ENCODE data around the gene PCYT2. TPM values are rescaled to one million over a fixed set of nuclear protein-coding genes. Genes with fewer than 3 reads are reported as not detected.

PCYT2 gene
- total RNA-seq, 4 donors from 2014 or later, result 37.2 to 424 (median 77.1) TPM

DNA sequence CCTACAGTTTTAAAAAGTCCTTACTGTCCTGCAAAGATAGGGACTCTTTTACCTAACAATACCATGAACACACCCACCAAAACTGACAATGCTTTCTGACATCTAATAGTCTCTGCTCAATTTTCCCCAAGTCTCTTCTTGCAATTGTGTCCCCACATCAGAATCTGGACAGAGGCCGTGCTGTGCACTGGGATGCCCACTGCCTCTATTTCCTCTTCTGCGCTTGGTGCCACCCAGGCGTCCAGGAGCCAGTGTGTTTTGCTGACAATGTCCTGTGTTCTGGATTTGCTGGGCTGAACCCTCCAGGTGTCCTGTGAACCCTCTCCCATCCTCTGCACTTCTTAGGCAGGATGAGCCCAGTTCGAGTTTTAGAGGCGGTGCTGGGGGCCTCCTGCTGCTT is 33.6 kb downstream of the PCYT2 start:
- H3K9me3 ChIP-seq, result no peaks in the 10 kb centered on the region
- DNase-seq, result no peak
- no peak overlapping the region for H3K4me3 ChIP-seq
- H3K27ac ChIP-seq, result no peak overlapping the region
- WGBS, 2 donors (ENCODE audit: low coverage in 1 of 2), result 94% methylated on average over 5 of the region's 5 CpGs; no CpG with 5 or more reads in 1 of the 2 donors
- TF ChIP-seq EP300 (IDR thresholded peaks at IDR 0.05; ENCODE audit: low read depth) (no peak), POLR2AphosphoS5 (IDR thresholded peaks at IDR 0.05) (no peak), CTCF (IDR thresholded peaks at IDR 0.05) (no peak), POLR2A (IDR thresholded peaks at IDR 0.05) (no peak)
- peaks cover 0 to 7% (median 0%) of the 10 kb centered on the region in 4 donors for H3K36me3 ChIP-seq
- no peaks in the 10 kb centered on the region for H3K27me3 ChIP-seq
- peaks cover 3 to 5% (median 4%) of the 10 kb centered on the region in 4 donors for H3K4me1 ChIP-seq
- in situ Hi-C loops (cut with MboI; ENCODE audit: low pct_ligation_motif_present in 1 of 4, low pct_unique_long_range_greater_than_20kb in 1 of 4, low sequenced_read_pairs in 3 of 4), result no loop called here
- intact Hi-C loops (cut with DNase I; ENCODE audit: low total_unique reads), result no loop called here

DNA sequence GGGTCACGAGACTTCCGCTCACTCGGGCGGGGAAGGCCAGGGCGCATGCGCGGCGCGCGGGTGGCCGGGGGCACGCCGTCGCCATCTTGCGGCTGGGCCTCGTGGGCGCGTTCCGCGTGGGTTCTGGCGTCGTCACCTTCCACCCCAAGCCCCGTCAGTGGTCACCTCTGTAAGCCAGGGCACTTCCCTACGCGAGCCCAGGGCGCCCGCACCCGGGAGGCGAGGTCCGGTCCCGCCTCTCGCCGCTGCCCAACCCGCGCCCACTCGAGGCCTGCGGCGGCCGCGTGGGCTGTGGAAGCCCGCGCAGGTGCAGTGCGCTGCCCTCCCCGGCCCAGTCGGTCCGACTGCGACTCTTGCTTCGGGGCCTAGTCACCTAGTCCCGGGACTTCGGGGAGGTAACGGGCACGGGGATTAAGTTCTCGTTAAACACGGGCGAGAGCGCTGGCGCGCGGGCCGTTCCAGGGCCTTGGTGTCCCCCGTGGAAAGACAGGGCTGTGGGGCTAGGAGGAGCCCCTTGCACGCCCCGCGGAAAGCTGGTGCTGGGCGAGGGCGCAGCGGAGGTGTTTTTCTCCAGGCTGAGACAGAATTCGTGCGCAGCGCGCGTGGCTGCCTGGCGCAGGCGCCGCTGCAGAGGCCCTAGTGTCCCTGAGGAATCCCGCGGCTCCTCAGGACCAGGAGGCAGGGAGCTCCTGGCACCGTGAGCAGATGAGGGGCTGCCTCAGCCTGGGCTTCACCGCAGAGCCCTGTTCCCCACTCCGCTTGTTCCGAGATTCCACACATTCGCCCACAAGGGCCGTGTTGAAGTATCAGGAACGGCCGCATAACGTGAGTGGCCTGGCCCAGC is 39.6 kb downstream of the PCYT2 start:
- peak overlapping the region; percentile 96 to 100 (median 98) for H3K27ac ChIP-seq
- H3K4me1 ChIP-seq, result peaks cover 38 to 51% (median 47%) of the 10 kb centered on the region in 4 donors
- 1% methylated on average over 47 of the region's 86 CpGs; no CpG with 5 or more reads in 1 of the 2 donors for WGBS, 2 donors (ENCODE audit: low coverage in 1 of 2)
- no peaks in the 10 kb centered on the region for H3K27me3 ChIP-seq
- TF ChIP-seq POLR2A (IDR thresholded peaks at IDR 0.05), result peak; percentile 92
- TF ChIP-seq POLR2AphosphoS5 (IDR thresholded peaks at IDR 0.05), result peak; percentile 28 to 99 (median 98)
- TF ChIP-seq CTCF (IDR thresholded peaks at IDR 0.05), result peak in 3 of 5 experiments; percentile 5 to 53 (median 35)
- TF ChIP-seq EP300 (IDR thresholded peaks at IDR 0.05; ENCODE audit: low read depth), result no peak
- intact Hi-C loops (cut with DNase I; ENCODE audit: low total_unique reads) (no loop called here), in situ Hi-C loops (cut with MboI; ENCODE audit: low pct_ligation_motif_present in 1 of 4, low pct_unique_long_range_greater_than_20kb in 1 of 4, low sequenced_read_pairs in 3 of 4) (no loop called here)
- no peaks in the 10 kb centered on the region for H3K9me3 ChIP-seq
- peaks cover 0 to 4% (median 0%) of the 10 kb centered on the region in 4 donors for H3K36me3 ChIP-seq
- peak overlapping the region; percentile 82 to 93 (median 86) for H3K4me3 ChIP-seq
- peak; percentile 96 for DNase-seq

DNA sequence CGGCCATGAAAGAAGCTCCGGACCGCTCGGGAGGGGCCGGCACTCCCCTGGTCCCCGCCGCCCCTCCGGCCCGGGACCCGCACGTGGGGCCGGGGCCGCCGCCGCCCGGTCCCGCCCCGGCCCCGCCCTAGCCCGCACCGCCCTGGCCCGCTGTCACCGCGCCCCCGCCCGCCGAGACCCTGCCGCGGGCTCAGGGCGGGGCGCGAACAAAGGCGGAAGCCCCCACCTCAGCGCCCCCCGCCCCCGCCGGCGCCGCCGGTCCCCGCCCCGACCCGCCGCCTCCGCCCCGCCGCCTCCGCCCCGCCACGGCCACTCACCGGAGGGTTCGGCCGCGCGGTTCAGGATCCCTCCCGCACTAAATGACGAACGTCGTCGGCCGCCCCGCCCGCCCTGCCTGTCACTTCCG is 40.2 kb downstream of the PCYT2 start, which contains the start of gene ARHGDIA:
ARHGDIA (minus strand) TSS at position 357 of the 406 bp plus-strand sequence. CDS start 1,407 bp downstream, outside the sequence.
- 0% methylated on average over 33 of the region's 64 CpGs; no CpG with 5 or more reads in 1 of the 2 donors for WGBS, 2 donors (ENCODE audit: low coverage in 1 of 2)
- peaks cover 0 to 4% (median 0%) of the 10 kb centered on the region in 4 donors for H3K36me3 ChIP-seq
- H3K27ac ChIP-seq, result peak within 1 kb of the TSS; percentile 96 to 100 (median 98)
- TF ChIP-seq POLR2A (IDR thresholded peaks at IDR 0.05) (no peak), POLR2AphosphoS5 (IDR thresholded peaks at IDR 0.05) (peak in 1 of 3 donors; percentile 99), EP300 (IDR thresholded peaks at IDR 0.05; ENCODE audit: low read depth) (no peak), CTCF (IDR thresholded peaks at IDR 0.05) (no peak)
- no peak for DNase-seq
- no peaks in the 10 kb centered on the region for H3K9me3 ChIP-seq
- H3K4me3 ChIP-seq, result peak within 1 kb of the TSS; percentile 82 to 93 (median 86)
- H3K27me3 ChIP-seq, result no peaks in the 10 kb centered on the region
- in situ Hi-C loops (cut with MboI; ENCODE audit: low pct_ligation_motif_present in 1 of 4, low pct_unique_long_range_greater_than_20kb in 1 of 4, low sequenced_read_pairs in 3 of 4) (no loop called here), intact Hi-C loops (cut with DNase I; ENCODE audit: low total_unique reads) (no loop called here)
- peaks cover 44 to 57% (median 53%) of the 10 kb centered on the region in 4 donors for H3K4me1 ChIP-seq
